ENCODE measurements around the gene CD177. TPM values are rescaled to one million over a fixed set of nuclear protein-coding genes. Genes with fewer than 3 reads are reported as not detected.
"Not testable (repeated sequence)": the region's sequence is repeated elsewhere in the genome, so short reads cannot be mapped to it uniquely, and the experiment has no call there.

CD177 gene
- total RNA-seq, 4 donors from 2014 or later, result 0.42 to 4.3 (median 0.74) TPM

GRCh38 chr19:43371909-43372308 is 18.4 kb downstream of the CD177 start:
- Histone ChIP-seq H3K27me3 (peaks cover 0 to 9% (median 0%) of the 10 kb centered on the region in 4 donors), H3K4me1 (no peaks in the 10 kb centered on the region), H3K27ac (replicated peaks in 1 of 4) (no peak overlapping the region), H3K36me3 (no peaks in the 10 kb centered on the region), H3K9me3 (no peaks in the 10 kb centered on the region), H3K4me3 (no peak overlapping the region)
- 86% methylated on average over 8 of the region's 8 CpGs for WGBS
- DNase-seq (ENCODE audit: extremely low spot score), result no peak
- intact Hi-C loops (cut with DNase I), result no loop called here
- TF ChIP-seq POLR2A (IDR thresholded peaks at IDR 0.05; ENCODE audit: low read depth), result no peak
- no peak for TF ChIP-seq POLR2AphosphoS5 (IDR thresholded peaks at IDR 0.05)
- no peak for TF ChIP-seq EP300 (IDR thresholded peaks at IDR 0.05)
- TF ChIP-seq CTCF (IDR thresholded peaks at IDR 0.05), result no peak

GRCh38 chr19:43372462-43372861 is 19.0 kb downstream of the CD177 start:
- TF ChIP-seq POLR2A (IDR thresholded peaks at IDR 0.05; ENCODE audit: low read depth), result no peak
- TF ChIP-seq CTCF (IDR thresholded peaks at IDR 0.05), result no peak
- no peak for TF ChIP-seq EP300 (IDR thresholded peaks at IDR 0.05)
- TF ChIP-seq POLR2AphosphoS5 (IDR thresholded peaks at IDR 0.05), result no peak
- H3K4me1 ChIP-seq, result no peaks in the 10 kb centered on the region
- DNase-seq (ENCODE audit: extremely low spot score), result no peak
- no peaks in the 10 kb centered on the region for H3K36me3 ChIP-seq
- intact Hi-C loops (cut with DNase I), result no loop called here
- 37% methylated on average over 7 of the region's 7 CpGs for WGBS
- H3K27me3 ChIP-seq, result peaks cover 0 to 9% (median 0%) of the 10 kb centered on the region in 4 donors
- no peak overlapping the region for H3K27ac ChIP-seq (replicated peaks in 1 of 4)
- no peaks in the 10 kb centered on the region for H3K9me3 ChIP-seq
- H3K4me3 ChIP-seq, result no peak overlapping the region

GRCh38 chr19:43377624-43378023 is 24.1 kb downstream of the CD177 start:
- H3K27ac ChIP-seq (replicated peaks in 1 of 4); intact Hi-C loops (cut with DNase I); H3K4me3 ChIP-seq; H3K4me1 ChIP-seq; H3K36me3 ChIP-seq; DNase-seq (ENCODE audit: extremely low spot score); H3K9me3 ChIP-seq: not testable (repeated sequence)
- H3K27me3 ChIP-seq, result peaks cover 0 to 31% (median 0%) of the 10 kb centered on the region in 4 donors
- no CpG with 5 or more reads among the region's 3 CpGs for WGBS

GRCh38 chr19:43380008-43380407 is 26.5 kb downstream of the CD177 start:
- H3K4me3 ChIP-seq, result no peak overlapping the region
- TF ChIP-seq POLR2A (IDR thresholded peaks at IDR 0.05; ENCODE audit: low read depth) (no peak), POLR2AphosphoS5 (IDR thresholded peaks at IDR 0.05) (no peak)
- DNase-seq (ENCODE audit: extremely low spot score), result no peak
- WGBS, result 43% methylated on average over 14 of the region's 14 CpGs
- no peaks in the 10 kb centered on the region for H3K4me1 ChIP-seq
- H3K9me3 ChIP-seq, result no peaks in the 10 kb centered on the region
- H3K36me3 ChIP-seq, result no peaks in the 10 kb centered on the region
- H3K27ac ChIP-seq (replicated peaks in 1 of 4), result no peak overlapping the region
- peaks cover 0 to 28% (median 0%) of the 10 kb centered on the region in 4 donors for H3K27me3 ChIP-seq
- intact Hi-C loops (cut with DNase I), result no loop called here

- intact Hi-C loops (cut with DNase I), result no loop called here
- no peaks in the 10 kb centered on the region for H3K4me1 ChIP-seq
- DNase-seq (ENCODE audit: extremely low spot score), result no peak
- H3K4me3 ChIP-seq, result no peak overlapping the region
- 78% methylated on average over 4 of the region's 4 CpGs for whole genome bisulfite sequencing
- peaks cover 0 to 3% (median 0%) of the 10 kb centered on the region in 4 donors for H3K9me3 ChIP-seq
- H3K27me3 ChIP-seq, result peaks cover 0 to 28% (median 0%) of the 10 kb centered on the region in 4 donors
- no peaks in the 10 kb centered on the region for H3K36me3 ChIP-seq
- no peak for TF ChIP-seq POLR2AphosphoS5 (IDR thresholded peaks at IDR 0.05)
- no peak for TF ChIP-seq CTCF (IDR thresholded peaks at IDR 0.05)
- no peak for TF ChIP-seq POLR2A (IDR thresholded peaks at IDR 0.05; ENCODE audit: low read depth)
- TF ChIP-seq EP300 (IDR thresholded peaks at IDR 0.05), result no peak
- H3K27ac ChIP-seq (replicated peaks in 1 of 4), result no peak overlapping the region
Observed at GRCh38 chr19:43380771-43381386, 27.4 kb downstream of the CD177 start.

- H3K36me3 ChIP-seq; H3K4me1 ChIP-seq; DNase-seq (ENCODE audit: extremely low spot score); intact Hi-C loops (cut with DNase I); H3K9me3 ChIP-seq; H3K4me3 ChIP-seq; H3K27ac ChIP-seq (replicated peaks in 1 of 4): not testable (repeated sequence)
- H3K27me3 ChIP-seq, result peaks cover 0 to 28% (median 0%) of the 10 kb centered on the region in 4 donors
- WGBS, result 74% methylated on average over 11 of the region's 12 CpGs
Observed at GRCh38 chr19:43382586-43383216, 29.2 kb downstream of the CD177 start.

GRCh38 chr19:43383254-43383653 is 29.8 kb downstream of the CD177 start:
- H3K4me3 ChIP-seq; H3K4me1 ChIP-seq; H3K9me3 ChIP-seq; intact Hi-C loops (cut with DNase I); DNase-seq (ENCODE audit: extremely low spot score); H3K36me3 ChIP-seq; H3K27ac ChIP-seq (replicated peaks in 1 of 4): not testable (repeated sequence)
- peaks cover 0 to 28% (median 0%) of the 10 kb centered on the region in 4 donors for H3K27me3 ChIP-seq
- 83% methylated on average over 7 of the region's 7 CpGs for WGBS

GRCh38 chr19:43383759-43384158 is 30.3 kb downstream of the CD177 start:
- H3K4me3 ChIP-seq; H3K36me3 ChIP-seq; DNase-seq (ENCODE audit: extremely low spot score); H3K4me1 ChIP-seq; intact Hi-C loops (cut with DNase I); H3K9me3 ChIP-seq; H3K27ac ChIP-seq (replicated peaks in 1 of 4): not testable (repeated sequence)
- H3K27me3 ChIP-seq, result peaks cover 0 to 28% (median 0%) of the 10 kb centered on the region in 4 donors
- WGBS, result 68% methylated on average over 3 of the region's 3 CpGs
